GM19328 (cell line): ENCODE measurements around the gene TEX261.

ENCODE experiments used
- ATAC-seq: cut with Tn5 transposase; IDR thresholded peaks from one replicate; pipeline ENCODE4 v1.9.1; 2021; ENCODE audit warnings: mild to moderate bottlenecking, moderate library complexity; ENCODE audit not compliant: unreplicated experiment

Gene TEX261

GRCh38 chr2:70959851-70960832 lies 34.5 kb downstream of the TEX261 start:
- no peak for ATAC-seq

GRCh38 chr2:70959271-70959761 lies 35.4 kb downstream of the TEX261 start:
- no peak for ATAC-seq

GRCh38 chr2:70958759-70959158 lies 35.9 kb downstream of the TEX261 start:
- ATAC-seq, result no peak

- no peak for ATAC-seq
Measured at GRCh38 chr2:70957798-70958197, 36.9 kb downstream of the TEX261 start.

- ATAC-seq, result no peak
Measured at GRCh38 chr2:70956141-70956540, 38.5 kb downstream of the TEX261 start.

GRCh38 chr2:70954886-70955285 lies 39.8 kb downstream of the TEX261 start:
- no peak for ATAC-seq

- ATAC-seq, result no peak
Measured at GRCh38 chr2:70949086-70949485, 45.6 kb downstream of the TEX261 start.

GRCh38 chr2:70948337-70949003 lies 46.2 kb downstream of the TEX261 start:
- no peak for ATAC-seq

- ATAC-seq, result no peak
Measured at GRCh38 chr2:70947556-70948184, 47.0 kb downstream of the TEX261 start.

GRCh38 chr2:70946832-70947442 lies 47.7 kb downstream of the TEX261 start:
- no peak for ATAC-seq

GRCh38 chr2:70944111-70944690 lies 50.5 kb downstream of the TEX261 start:
- ATAC-seq, result no peak

- no peak for ATAC-seq
Measured at GRCh38 chr2:70943205-70943871, 51.3 kb downstream of the TEX261 start.

GRCh38 chr2:70942396-70943204 lies 52.1 kb downstream of the TEX261 start:
- ATAC-seq, result no peak

GRCh38 chr2:70941701-70942100 lies 53.0 kb downstream of the TEX261 start:
- no peak for ATAC-seq

GRCh38 chr2:70941186-70941585 lies 53.5 kb downstream of the TEX261 start:
- no peak for ATAC-seq

- no peak for ATAC-seq
Measured at GRCh38 chr2:70939839-70940580, 54.7 kb downstream of the TEX261 start.

- no peak for ATAC-seq
Measured at GRCh38 chr2:70939001-70939838, 55.5 kb downstream of the TEX261 start.

- no peak for ATAC-seq
Measured at GRCh38 chr2:70938586-70938950, 56.1 kb downstream of the TEX261 start.
